ENCODE measurements around the gene ANKRD36. TPM values are rescaled to one million over a fixed set of nuclear protein-coding genes. Genes with fewer than 3 reads are reported as not detected.
"Not testable (repeated sequence)": the region's sequence is repeated elsewhere in the genome, so short reads cannot be mapped to it uniquely, and the experiment has no call there.

ANKRD36 gene
- polyA plus RNA-seq (2011; rRNA removed): 3.3 and 3.8 TPM in 2 replicates
- 25.2 and 30.0 TPM in 2 replicates for polyA minus RNA-seq (2011; rRNA and poly(A)+ RNA removed)

DNA sequence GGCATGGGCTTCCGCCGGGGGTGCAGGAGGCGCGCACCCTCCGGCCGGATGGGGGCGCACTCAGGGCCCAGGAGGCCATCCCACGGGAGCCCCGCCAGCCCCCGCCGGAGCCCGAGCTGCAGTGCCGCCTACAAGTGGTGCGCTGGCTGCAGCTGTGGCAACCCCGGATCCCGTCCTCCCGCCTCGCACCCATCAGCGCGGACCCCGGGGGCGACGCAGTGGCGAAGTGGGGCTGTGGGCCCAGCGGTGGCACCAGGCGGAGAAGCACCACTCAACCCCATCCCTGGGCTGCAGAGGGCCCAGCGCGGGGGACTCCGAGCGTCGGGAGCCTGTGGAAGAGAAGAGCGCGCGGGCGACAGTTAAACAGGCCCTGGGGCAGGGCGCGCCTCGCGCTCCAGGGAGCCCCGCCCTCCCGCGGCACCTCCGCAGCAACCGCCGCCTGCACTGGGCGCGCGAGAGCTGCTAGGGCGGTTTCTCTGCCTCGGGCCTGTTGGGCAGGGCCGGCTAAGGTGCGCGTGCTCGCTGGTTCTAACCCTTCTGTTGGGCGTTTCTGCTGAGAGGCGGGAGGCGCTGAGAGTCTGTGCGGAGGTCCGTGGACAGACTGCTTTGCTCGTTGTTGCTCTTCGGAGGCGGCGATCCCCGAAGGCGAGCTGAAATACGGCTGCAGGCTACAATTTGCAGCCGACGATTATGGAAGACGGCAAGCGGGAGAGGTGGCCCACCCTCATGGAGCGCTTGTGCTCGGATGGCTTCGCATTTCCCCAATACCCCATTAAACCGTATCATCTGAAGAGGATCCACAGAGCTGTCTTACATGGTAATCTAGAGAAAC, at the start of gene ANKRD36:
ANKRD36 (plus strand) TSS at position 104 of the 832 bp plus-strand sequence; CDS start at position 691, 587 bp downstream.
- CTCF ChIA-PET: interaction anchor here (0.6 to 2.5 kb wide), 19 partner anchors 10 to 706 kb away, joined by 3 to 14 read pairs (median 4); partner anchors contain the start of genes ANKRD39 and LMAN2L
- POLR2A ChIA-PET; DNase-seq (ENCODE audit: low read depth); H3K36me3 ChIP-seq (ENCODE audit: control insufficient read depth, insufficient read depth, low read length); H3K27me3 ChIP-seq (ENCODE audit: control insufficient read depth, insufficient read depth, low read length): not testable (repeated sequence)
- TF ChIP-seq, protein P1, sequence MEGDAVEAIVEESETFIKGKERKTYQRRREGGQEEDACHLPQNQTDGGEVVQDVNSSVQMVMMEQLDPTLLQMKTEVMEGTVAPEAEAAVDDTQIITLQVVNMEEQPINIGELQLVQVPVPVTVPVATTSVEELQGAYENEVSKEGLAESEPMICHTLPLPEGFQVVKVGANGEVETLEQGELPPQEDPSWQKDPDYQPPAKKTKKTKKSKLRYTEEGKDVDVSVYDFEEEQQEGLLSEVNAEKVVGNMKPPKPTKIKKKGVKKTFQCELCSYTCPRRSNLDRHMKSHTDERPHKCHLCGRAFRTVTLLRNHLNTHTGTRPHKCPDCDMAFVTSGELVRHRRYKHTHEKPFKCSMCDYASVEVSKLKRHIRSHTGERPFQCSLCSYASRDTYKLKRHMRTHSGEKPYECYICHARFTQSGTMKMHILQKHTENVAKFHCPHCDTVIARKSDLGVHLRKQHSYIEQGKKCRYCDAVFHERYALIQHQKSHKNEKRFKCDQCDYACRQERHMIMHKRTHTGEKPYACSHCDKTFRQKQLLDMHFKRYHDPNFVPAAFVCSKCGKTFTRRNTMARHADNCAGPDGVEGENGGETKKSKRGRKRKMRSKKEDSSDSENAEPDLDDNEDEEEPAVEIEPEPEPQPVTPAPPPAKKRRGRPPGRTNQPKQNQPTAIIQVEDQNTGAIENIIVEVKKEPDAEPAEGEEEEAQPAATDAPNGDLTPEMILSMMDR (IDR thresholded peaks at IDR 0.05; ENCODE audit: insufficient read depth, low read depth, low read length): peak; percentile 49
- peak within 1 kb of the TSS; percentile 58 for H3K4me3 ChIP-seq (ENCODE audit: low read depth, low read length)

DNA sequence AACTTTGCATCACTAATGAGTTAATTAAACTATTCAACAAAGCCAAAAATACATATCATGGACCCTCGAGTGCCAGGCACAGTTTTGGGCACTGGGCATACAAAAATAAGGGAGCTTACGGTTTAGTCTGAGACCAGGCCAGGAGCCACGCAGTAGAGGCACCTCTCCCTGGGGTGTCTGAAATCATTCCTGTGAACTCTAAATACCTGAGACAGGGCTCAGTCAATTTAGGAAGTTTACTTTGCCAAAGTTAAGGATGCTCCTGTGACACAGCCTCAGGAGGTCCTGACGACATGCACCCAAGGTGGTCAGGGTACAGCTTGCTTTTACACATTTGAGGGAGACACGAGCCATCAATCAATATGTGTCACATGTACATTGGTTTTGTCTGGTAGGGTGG, 46.9 kb upstream of the ANKRD36 start:
- H3K36me3 ChIP-seq (ENCODE audit: control insufficient read depth, insufficient read depth, low read length); DNase-seq (ENCODE audit: low read depth); POLR2A ChIA-PET; H3K4me3 ChIP-seq (ENCODE audit: low read depth, low read length); H3K27me3 ChIP-seq (ENCODE audit: control insufficient read depth, insufficient read depth, low read length); CTCF ChIA-PET: not testable (repeated sequence)

DNA sequence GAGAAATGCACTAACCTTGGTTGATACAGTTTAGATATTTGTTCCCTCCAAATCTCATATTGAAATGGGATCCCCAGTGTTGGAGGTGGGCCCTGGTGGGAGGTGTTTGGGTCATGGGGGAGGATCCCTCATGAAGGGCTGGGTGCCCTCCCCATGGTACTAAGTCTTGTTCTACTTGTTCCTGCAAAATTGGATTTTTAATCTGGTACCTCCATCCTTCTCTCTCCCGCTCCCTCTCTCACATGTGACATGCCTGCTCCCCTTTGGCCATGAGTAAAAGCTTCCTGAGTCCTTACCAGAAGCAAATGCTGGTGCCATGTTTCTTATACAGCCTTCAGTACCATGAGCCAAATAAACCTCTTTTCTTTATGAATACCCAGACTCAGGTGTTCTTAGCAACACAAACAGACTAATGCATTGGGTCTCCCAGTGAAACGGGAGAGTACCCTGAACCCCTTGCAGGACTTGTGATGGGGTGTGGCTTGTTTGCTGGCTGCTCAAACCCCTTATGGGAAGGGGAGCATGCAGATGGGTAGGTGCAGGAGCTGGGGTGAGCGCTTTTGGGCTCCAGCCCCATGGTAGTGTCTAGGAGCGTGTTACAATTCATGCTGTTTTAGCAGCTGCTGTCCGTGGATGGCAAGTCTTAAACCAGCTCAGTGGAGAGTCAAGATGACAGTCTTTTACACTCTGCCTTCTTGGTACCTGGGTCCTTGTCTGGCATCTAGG, 45.5 kb upstream of the ANKRD36 start:
- no peaks in the 10 kb centered on the region for H3K36me3 ChIP-seq (ENCODE audit: control insufficient read depth, insufficient read depth, low read length)
- no peak for DNase-seq (ENCODE audit: low read depth)
- CTCF ChIA-PET: no interaction called here
- H3K4me3 ChIP-seq (ENCODE audit: low read depth, low read length): no peak overlapping the region
- POLR2A ChIA-PET: no interaction called here
- H3K27me3 ChIP-seq (ENCODE audit: control insufficient read depth, insufficient read depth, low read length): peaks cover 2% of the 10 kb centered on the region
- TF ChIP-seq, protein P1 (IDR thresholded peaks at IDR 0.05; ENCODE audit: insufficient read depth, low read depth, low read length): no peak

DNA sequence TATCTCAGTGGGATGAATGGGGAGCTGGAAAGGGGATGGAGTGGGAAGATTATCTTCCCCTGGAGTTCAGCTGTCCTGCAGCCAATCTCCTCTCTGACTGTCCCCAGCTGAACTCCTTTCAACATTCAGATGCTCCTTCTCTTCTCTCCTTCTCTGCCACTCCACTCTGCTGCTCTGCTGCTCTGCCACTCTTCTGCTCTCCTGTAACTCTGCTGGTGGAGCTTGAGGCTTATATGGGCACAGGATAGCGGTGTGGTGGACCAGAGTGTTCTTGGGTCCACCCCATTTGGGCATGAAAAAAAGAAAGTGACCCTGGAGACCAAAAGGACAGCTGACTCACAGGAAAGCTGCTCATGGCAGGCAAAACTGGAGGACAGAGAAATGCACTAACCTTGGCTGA, 44.9 kb upstream of the ANKRD36 start:
- no peak overlapping the region for H3K4me3 ChIP-seq (ENCODE audit: low read depth, low read length)
- H3K27me3 ChIP-seq (ENCODE audit: control insufficient read depth, insufficient read depth, low read length): peaks cover 2% of the 10 kb centered on the region
- ChIA-PET POLR2A (no interaction called here), CTCF (no interaction called here)
- DNase-seq (ENCODE audit: low read depth): no peak
- TF ChIP-seq, protein P1 (IDR thresholded peaks at IDR 0.05; ENCODE audit: insufficient read depth, low read depth, low read length): no peak
- H3K36me3 ChIP-seq (ENCODE audit: control insufficient read depth, insufficient read depth, low read length): no peaks in the 10 kb centered on the region

DNA sequence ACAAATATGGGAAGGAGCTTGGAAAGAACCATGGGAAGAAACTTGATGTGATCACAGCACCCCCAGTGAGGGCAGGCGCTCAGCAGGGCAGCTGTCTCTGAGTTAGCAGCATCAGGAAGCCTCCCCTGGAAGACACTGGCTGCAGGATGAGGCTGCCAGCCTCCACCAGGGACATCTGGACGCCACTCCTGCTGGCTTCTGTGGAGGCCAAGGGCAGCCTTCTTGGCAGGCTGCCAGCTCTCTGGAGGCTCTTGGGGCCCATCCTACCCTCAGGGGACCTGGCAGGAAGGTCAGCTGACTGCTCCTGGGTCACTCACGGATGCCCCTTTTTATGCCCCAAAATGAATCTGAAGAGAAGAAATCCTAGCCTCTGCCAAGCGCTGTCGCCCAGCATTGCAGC, 44.2 kb upstream of the ANKRD36 start:
- POLR2A ChIA-PET; H3K27me3 ChIP-seq (ENCODE audit: control insufficient read depth, insufficient read depth, low read length); DNase-seq (ENCODE audit: low read depth); H3K36me3 ChIP-seq (ENCODE audit: control insufficient read depth, insufficient read depth, low read length); H3K4me3 ChIP-seq (ENCODE audit: low read depth, low read length); CTCF ChIA-PET: not testable (repeated sequence)

DNA sequence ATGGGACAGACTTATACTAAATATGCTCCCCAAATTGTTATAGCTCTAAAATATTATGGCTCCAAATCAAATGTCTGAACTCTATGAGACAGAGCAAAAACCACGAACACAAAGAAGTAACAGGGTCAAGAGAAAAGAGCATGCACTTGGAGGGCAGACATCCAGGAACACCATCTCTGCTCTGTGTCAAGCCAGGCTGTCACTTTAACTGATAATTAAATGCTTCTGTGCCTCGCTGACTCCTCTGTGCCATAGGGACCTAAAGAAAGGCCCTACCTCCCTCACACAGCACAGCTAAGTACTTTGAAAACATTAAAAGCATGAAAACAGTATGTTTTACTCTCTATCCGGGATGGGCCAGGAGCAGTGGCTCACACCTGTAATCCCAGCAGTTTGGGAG, 42.0 kb upstream of the ANKRD36 start:
- H3K27me3 ChIP-seq (ENCODE audit: control insufficient read depth, insufficient read depth, low read length); CTCF ChIA-PET; H3K4me3 ChIP-seq (ENCODE audit: low read depth, low read length); H3K36me3 ChIP-seq (ENCODE audit: control insufficient read depth, insufficient read depth, low read length); POLR2A ChIA-PET; DNase-seq (ENCODE audit: low read depth): not testable (repeated sequence)

DNA sequence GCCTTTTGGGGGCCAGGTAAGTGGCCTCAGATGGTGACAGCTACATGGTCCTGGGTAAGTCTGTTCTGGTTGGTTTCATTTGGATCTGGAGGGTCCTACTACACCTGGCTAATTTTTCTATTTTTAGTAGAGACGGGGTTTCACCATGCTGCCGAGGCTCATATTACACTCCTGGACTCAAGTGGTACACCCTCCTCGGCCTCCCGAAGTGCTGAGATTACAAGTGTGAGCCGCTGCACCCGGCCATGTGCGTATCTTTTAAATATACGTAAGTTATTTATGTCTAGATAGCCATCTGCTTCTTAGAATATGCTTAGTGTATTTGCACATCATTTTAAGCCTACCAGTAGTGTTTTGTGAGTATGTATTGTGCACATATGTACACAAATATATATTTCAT, 35.7 kb upstream of the ANKRD36 start:
- CTCF ChIA-PET: not testable (repeated sequence)

DNA sequence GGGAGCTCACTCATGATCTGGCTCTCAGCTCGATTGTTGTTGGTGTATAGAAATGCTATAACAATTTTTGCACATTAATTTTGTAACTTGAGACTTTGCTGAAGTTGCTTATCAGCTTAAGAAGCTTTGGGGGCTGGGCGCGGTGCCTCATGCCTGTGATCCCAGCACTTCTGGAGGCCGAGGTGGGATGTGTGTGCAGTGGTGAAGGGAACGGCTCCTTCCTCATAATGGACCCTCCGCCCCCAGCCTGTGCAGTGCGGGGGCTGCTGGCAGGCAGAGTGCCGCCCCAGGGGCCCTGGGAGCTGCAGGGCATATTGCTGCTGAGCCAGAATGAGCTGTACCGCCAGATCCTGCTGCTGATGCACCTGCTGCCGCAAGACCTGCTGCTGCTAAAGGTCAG, 32.1 kb upstream of the ANKRD36 start:
- DNase-seq (ENCODE audit: low read depth); H3K4me3 ChIP-seq (ENCODE audit: low read depth, low read length); CTCF ChIA-PET; H3K27me3 ChIP-seq (ENCODE audit: control insufficient read depth, insufficient read depth, low read length); POLR2A ChIA-PET; H3K36me3 ChIP-seq (ENCODE audit: control insufficient read depth, insufficient read depth, low read length): not testable (repeated sequence)

More for the DNA sequence above, 35.7 kb upstream of the ANKRD36 start:
- H3K4me3 ChIP-seq (ENCODE audit: low read depth, low read length); H3K36me3 ChIP-seq (ENCODE audit: control insufficient read depth, insufficient read depth, low read length); POLR2A ChIA-PET; DNase-seq (ENCODE audit: low read depth); H3K27me3 ChIP-seq (ENCODE audit: control insufficient read depth, insufficient read depth, low read length): not testable (repeated sequence)

DNA sequence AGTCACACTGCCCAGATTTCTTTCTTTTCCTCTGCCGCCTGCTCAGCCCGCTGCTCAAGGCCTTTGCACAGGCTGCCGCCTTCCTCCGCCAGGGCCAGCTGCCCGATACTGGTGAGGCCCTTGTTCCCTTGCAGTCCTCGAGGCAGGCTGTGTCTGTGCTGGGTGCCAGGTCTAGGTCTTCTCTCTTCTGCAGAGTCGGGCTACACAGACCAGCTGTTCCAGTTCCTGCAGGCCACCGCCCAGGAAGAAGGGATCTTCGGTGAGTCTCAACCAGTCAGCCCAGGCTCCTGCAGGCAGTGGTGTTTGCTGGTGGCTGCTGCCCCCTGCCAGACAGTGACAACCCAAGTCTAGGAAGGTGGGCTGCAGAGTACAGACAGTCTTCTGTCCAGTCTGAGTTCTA, 30.7 kb upstream of the ANKRD36 start:
- POLR2A ChIA-PET; CTCF ChIA-PET; DNase-seq (ENCODE audit: low read depth); H3K27me3 ChIP-seq (ENCODE audit: control insufficient read depth, insufficient read depth, low read length); H3K4me3 ChIP-seq (ENCODE audit: low read depth, low read length); H3K36me3 ChIP-seq (ENCODE audit: control insufficient read depth, insufficient read depth, low read length): not testable (repeated sequence)

DNA sequence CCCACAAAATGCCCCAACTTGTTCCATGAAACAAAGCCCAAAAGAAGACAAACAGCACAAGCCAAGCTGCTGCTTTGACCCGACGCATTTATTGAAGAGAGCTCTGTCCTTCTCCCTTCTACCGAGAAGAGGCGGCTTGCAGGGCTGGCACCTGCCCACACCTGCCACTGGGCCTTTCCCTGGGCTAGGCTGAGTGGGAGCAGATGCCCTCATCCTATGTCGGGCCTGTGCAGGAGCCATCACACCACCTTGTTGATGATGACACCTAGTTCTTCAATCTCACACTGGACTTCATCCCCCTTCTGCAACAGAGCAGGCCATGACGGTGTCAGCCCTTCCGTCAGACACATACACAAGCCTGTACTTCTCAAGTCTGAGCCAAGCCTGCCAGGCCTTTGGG, 29.4 kb upstream of the ANKRD36 start:
- H3K27me3 ChIP-seq (ENCODE audit: control insufficient read depth, insufficient read depth, low read length); H3K36me3 ChIP-seq (ENCODE audit: control insufficient read depth, insufficient read depth, low read length); H3K4me3 ChIP-seq (ENCODE audit: low read depth, low read length); POLR2A ChIA-PET; CTCF ChIA-PET; DNase-seq (ENCODE audit: low read depth): not testable (repeated sequence)

All from BJ (cell line).